Transverse colon (tissue), 4 donors: ENCODE results near the gene EVI5. TPM values are rescaled to one million over a fixed set of nuclear protein-coding genes. Genes with fewer than 3 reads are reported as not detected.

Experiments used
- DNase-seq: peaks from one replicate; pipeline ENCODE4 v3.0.0-alpha.2; 2019
- H3K27ac ChIP-seq, 4 donors: fragments of 200-600 bp; sonication (generic); 2 replicates each; pipeline ENCODE4 v1.5.1; 2016 to 2018; ENCODE audit warnings: inconsistent platforms in 4 of 4
- H3K27me3 ChIP-seq: fragments of 200-600 bp; sonication (generic); 2 replicates; pipeline ENCODE4 v1.5.1; 2017; ENCODE audit warnings: inconsistent platforms
- H3K36me3 ChIP-seq, 4 donors: fragments of 200-600 bp; sonication (generic); 2 replicates each; pipeline ENCODE4 v1.5.1; 2017 to 2019; ENCODE audit warnings: inconsistent platforms in 4 of 4
- H3K4me1 ChIP-seq, 4 donors: fragments of 200-600 bp; sonication (generic); 2 replicates each; pipeline ENCODE4 v1.5.1; 2017 to 2020; ENCODE audit warnings: inconsistent platforms in 4 of 4
- H3K4me3 ChIP-seq, 4 donors: fragments of 200-600 bp; sonication (generic); 1 replicate in 1 of 4; 2 replicates in 3 of 4; pipeline versions ENCODE4 v1.5.1 to v1.6.1; 2017 to 2019; ENCODE audit warnings: inconsistent platforms in 4 of 4
- H3K9me3 ChIP-seq, 2 donors: fragments of 200-600 bp; sonication (generic); 2 replicates each; pipeline ENCODE4 v1.5.1; 2017 to 2019; ENCODE audit warnings: inconsistent platforms in 2 of 2
- CTCF ChIP-seq, 5 experiments: fragments of 200-600 bp in 3 of 5; fragments of 450-650 bp in 2 of 5; sonication (generic) in 3 of 5; IDR thresholded peaks; 1 replicate in 2 of 5; 2 replicates in 3 of 5; pipeline ENCODE4 v1.5.1; 2016 to 2017; ENCODE audit warnings: antibody characterized with exemption in 5 of 5, inconsistent platforms in 3 of 5, mild to moderate bottlenecking in 2 of 5, moderate library complexity in 1 of 5
- EP300 ChIP-seq: sonication (generic); formaldehyde crosslinking; IDR thresholded peaks from one replicate; pipeline ENCODE4 v1.6.1; 2017; ENCODE audit warnings: antibody characterized with exemption, low read depth
- POLR2A ChIP-seq: fragments of 450-650 bp; IDR thresholded peaks from one replicate; pipeline ENCODE4 v1.6.1; 2016; ENCODE audit warnings: antibody characterized with exemption, mild to moderate bottlenecking, moderate library complexity
- POLR2AphosphoS5 ChIP-seq, 3 donors: sonication (generic); formaldehyde crosslinking; IDR thresholded peaks; one replicate each; pipeline ENCODE4 v1.6.1; 2016; ENCODE audit warnings: antibody characterized with exemption in 3 of 3
- WGBS, 2 donors: methylation state at CpG; one replicate each; pipeline ENCODE4 v1.1.5; 2018; ENCODE audit warnings: low coverage in 1 of 2; 5-methylcytosine and 5-hydroxymethylcytosine counted together
- in situ Hi-C, 4 donors: fragments of 200-750 bp; cut with MboI; loops; one replicate each; pipeline versions ENCODE4 v1.15.0 to v1.15.1; 2017; ENCODE audit warnings: low sequenced_read_pairs in 3 of 4, low pct_ligation_motif_present in 1 of 4, low pct_unique_long_range_greater_than_20kb in 1 of 4
- intact Hi-C: fragments of 100-400 bp; cut with DNase I; formaldehyde crosslinking; loops from one replicate; pipeline ENCODE4 v1.15.1; 2023; ENCODE audit warnings: low total_unique reads
- total RNA-seq, 4 donors: library from RNA; depleted of rRNA; stranded (reverse); fragments of >200 nt; gene quantifications; one replicate each; pipeline ENCODE4 v1.1.0, GENCODE V29; 2016

Gene EVI5
- total RNA-seq, 4 donors from 2014 or later = 10.5 to 57.6 (median 15.3) TPM

- TF ChIP-seq EP300 (no peak), POLR2A (no peak), CTCF (IDR thresholded peaks at IDR 0.05) (no peak), POLR2AphosphoS5 (IDR thresholded peaks at IDR 0.05) (no peak)
- WGBS, 2 donors = 72 to 79% methylated on average over 3 of the region's 3 CpGs
- H3K36me3 ChIP-seq = no peaks in the 10 kb centered on the region
- DNase-seq = no peak
- intact Hi-C loops = no loop called here
- in situ Hi-C loops = no loop called here
- H3K4me1 ChIP-seq = peaks cover 0 to 12% (median 0%) of the 10 kb centered on the region in 4 donors
- H3K4me3 ChIP-seq = no peak overlapping the region
- no peak overlapping the region for H3K27ac ChIP-seq
- no peaks in the 10 kb centered on the region for H3K9me3 ChIP-seq
- H3K27me3 ChIP-seq = no peaks in the 10 kb centered on the region
Observed at GRCh38 chr1:92764116-92764515, 20.8 kb downstream of the EVI5 start.

GRCh38 chr1:92762355-92762754, 22.6 kb downstream of the EVI5 start:
- intact Hi-C loops (no loop called here), in situ Hi-C loops (no loop called here)
- WGBS, 2 donors = 73 to 75% methylated on average over 1 of the region's 1 CpG
- H3K9me3 ChIP-seq = no peaks in the 10 kb centered on the region
- peaks cover 0 to 6% (median 0%) of the 10 kb centered on the region in 4 donors for H3K4me1 ChIP-seq
- no peaks in the 10 kb centered on the region for H3K36me3 ChIP-seq
- TF ChIP-seq POLR2AphosphoS5 (IDR thresholded peaks at IDR 0.05) = no peak
- TF ChIP-seq EP300 = no peak
- no peak for TF ChIP-seq CTCF (IDR thresholded peaks at IDR 0.05)
- TF ChIP-seq POLR2A = no peak
- no peaks in the 10 kb centered on the region for H3K27me3 ChIP-seq
- no peak overlapping the region for H3K4me3 ChIP-seq
- H3K27ac ChIP-seq = no peak overlapping the region
- no peak for DNase-seq

GRCh38 chr1:92759361-92759760, 25.5 kb downstream of the EVI5 start:
- WGBS, 2 donors = 73 to 75% methylated on average over 1 of the region's 1 CpG

GRCh38 chr1:92756537-92756936, 28.4 kb downstream of the EVI5 start:
- H3K27me3 ChIP-seq = no peaks in the 10 kb centered on the region
- peaks cover 0 to 4% (median 0%) of the 10 kb centered on the region in 4 donors for H3K4me1 ChIP-seq
- no peaks in the 10 kb centered on the region for H3K36me3 ChIP-seq
- H3K4me3 ChIP-seq = no peak overlapping the region
- intact Hi-C loops (loop anchor here (10.0 kb wide), 1 partner anchor 58 kb away; no protein-coding TSS in a partner anchor), in situ Hi-C loops (loop anchor here in 1 of 4 donors (10.0 kb wide), 1 partner anchor 58 kb away; no protein-coding TSS in a partner anchor)
- WGBS, 2 donors = 95% methylated on average over 4 of the region's 4 CpGs; no CpG with 5 or more reads in 1 of the 2 donors
- no peak for DNase-seq
- H3K9me3 ChIP-seq = no peaks in the 10 kb centered on the region
- no peak for TF ChIP-seq POLR2AphosphoS5 (IDR thresholded peaks at IDR 0.05)
- no peak for TF ChIP-seq CTCF (IDR thresholded peaks at IDR 0.05)
- no peak for TF ChIP-seq POLR2A
- TF ChIP-seq EP300 = no peak
- no peak overlapping the region for H3K27ac ChIP-seq

More at GRCh38 chr1:92759361-92759760, 25.5 kb downstream of the EVI5 start:
- Histone ChIP-seq H3K36me3 (no peaks in the 10 kb centered on the region), H3K27ac (no peak overlapping the region), H3K27me3 (no peaks in the 10 kb centered on the region), H3K4me1 (peaks cover 0 to 6% (median 0%) of the 10 kb centered on the region in 4 donors), H3K4me3 (no peak overlapping the region), H3K9me3 (no peaks in the 10 kb centered on the region)
- intact Hi-C loops (loop anchor here (10.0 kb wide), 1 partner anchor 55 kb away; no protein-coding TSS in a partner anchor), in situ Hi-C loops (loop anchor here in 1 of 4 donors (10.0 kb wide), 1 partner anchor 55 kb away; no protein-coding TSS in a partner anchor)
- no peak for DNase-seq
- TF ChIP-seq EP300 = no peak
- TF ChIP-seq POLR2A = no peak
- TF ChIP-seq POLR2AphosphoS5 (IDR thresholded peaks at IDR 0.05) = no peak
- TF ChIP-seq CTCF (IDR thresholded peaks at IDR 0.05) = no peak
